Measurements from ENCODE around the gene HENMT1. TPM values are rescaled to one million over a fixed set of nuclear protein-coding genes. Genes with fewer than 3 reads are reported as not detected.
A peak's percentile ranks its signal among the peaks of the same experiment; 100 is the strongest.

HENMT1 gene
- total and polyA plus RNA-seq, 12 donors, result 0.36 to 3.0 (median 1.1) TPM

- TF ChIP-seq, protein P1, sequence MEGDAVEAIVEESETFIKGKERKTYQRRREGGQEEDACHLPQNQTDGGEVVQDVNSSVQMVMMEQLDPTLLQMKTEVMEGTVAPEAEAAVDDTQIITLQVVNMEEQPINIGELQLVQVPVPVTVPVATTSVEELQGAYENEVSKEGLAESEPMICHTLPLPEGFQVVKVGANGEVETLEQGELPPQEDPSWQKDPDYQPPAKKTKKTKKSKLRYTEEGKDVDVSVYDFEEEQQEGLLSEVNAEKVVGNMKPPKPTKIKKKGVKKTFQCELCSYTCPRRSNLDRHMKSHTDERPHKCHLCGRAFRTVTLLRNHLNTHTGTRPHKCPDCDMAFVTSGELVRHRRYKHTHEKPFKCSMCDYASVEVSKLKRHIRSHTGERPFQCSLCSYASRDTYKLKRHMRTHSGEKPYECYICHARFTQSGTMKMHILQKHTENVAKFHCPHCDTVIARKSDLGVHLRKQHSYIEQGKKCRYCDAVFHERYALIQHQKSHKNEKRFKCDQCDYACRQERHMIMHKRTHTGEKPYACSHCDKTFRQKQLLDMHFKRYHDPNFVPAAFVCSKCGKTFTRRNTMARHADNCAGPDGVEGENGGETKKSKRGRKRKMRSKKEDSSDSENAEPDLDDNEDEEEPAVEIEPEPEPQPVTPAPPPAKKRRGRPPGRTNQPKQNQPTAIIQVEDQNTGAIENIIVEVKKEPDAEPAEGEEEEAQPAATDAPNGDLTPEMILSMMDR (IDR thresholded peaks at IDR 0.05), result no peak
- peak overlapping the region in 6 of 10 donors; percentile 17 to 38 (median 28) for H3K4me3 ChIP-seq
- no peaks in the 10 kb centered on the region for H3K9me3 ChIP-seq
- no peaks in the 10 kb centered on the region for H3K27me3 ChIP-seq
- peaks cover 0 to 6% (median 0%) of the 10 kb centered on the region in 9 donors for H3K4me1 ChIP-seq
- no peak overlapping the region for H3K27ac ChIP-seq
- 62 to 75% methylated on average over 10 of the region's 10 CpGs for WGBS, 2 donors
- intact Hi-C loops (cut with DNase I), result no loop called here
- DNase-seq (no peak), ATAC-seq (peak in 1 of 8 donors; percentile 17)
- no peaks in the 10 kb centered on the region for H3K36me3 ChIP-seq
Observed at GRCh38 chr1:108679586-108680213, 18.8 kb upstream of the HENMT1 start.

DNA sequence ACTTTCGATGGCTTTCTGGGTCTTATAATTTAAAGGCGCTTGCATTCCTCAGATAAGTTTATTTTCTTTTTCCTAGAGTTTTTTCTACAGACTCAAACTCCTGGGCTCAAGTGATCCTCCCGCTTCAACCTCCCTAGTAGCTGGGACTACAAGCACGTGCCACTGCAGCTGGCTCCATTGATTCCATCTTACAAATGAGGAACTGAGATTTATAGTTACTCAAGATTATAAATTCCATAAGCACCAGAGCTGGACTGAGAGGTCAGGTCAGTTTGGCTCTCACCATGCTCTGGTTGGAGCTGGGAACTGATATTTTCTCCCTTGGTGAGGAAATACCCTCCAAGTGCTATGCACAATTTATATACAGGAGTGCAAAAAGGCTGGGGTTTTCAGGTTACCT, 17.8 kb upstream of the HENMT1 start:
- Histone ChIP-seq H3K36me3 (no peaks in the 10 kb centered on the region), H3K9me3 (no peaks in the 10 kb centered on the region), H3K27me3 (no peaks in the 10 kb centered on the region), H3K27ac (no peak overlapping the region), H3K4me3 (no peak overlapping the region), H3K4me1 (peaks cover 0 to 6% (median 0%) of the 10 kb centered on the region in 9 donors)
- no peak for DNase-seq
- ATAC-seq, result no peak
- TF ChIP-seq, protein P1 (IDR thresholded peaks at IDR 0.05), result no peak
- WGBS, 2 donors, result 85 to 90% methylated on average over 4 of the region's 4 CpGs
- intact Hi-C loops (cut with DNase I), result no loop called here

DNA sequence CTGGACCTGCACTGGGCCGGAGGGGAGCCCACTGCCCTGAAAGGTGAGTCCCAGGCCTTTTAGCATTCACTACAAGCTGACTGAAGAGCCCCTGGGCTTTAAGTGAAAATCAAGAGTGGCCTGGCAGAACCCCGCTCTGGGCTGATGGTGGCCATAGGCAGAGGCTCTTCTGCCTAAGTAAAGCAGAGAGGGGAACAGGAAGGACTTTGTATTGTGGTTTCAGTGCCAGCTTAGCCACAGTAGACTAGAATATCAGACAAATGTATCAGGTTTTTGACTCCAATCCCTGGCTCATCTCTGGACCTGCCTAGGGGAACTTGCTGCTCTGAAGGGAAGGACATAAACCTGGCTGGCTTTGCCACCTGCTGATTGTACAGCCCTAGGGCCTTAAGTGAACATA, 10.2 kb upstream of the HENMT1 start:
- Histone ChIP-seq H3K27me3 (peaks cover 0 to 5% (median 0%) of the 10 kb centered on the region in 7 donors), H3K27ac (no peak overlapping the region), H3K4me3 (no peak overlapping the region), H3K36me3 (no peaks in the 10 kb centered on the region), H3K4me1 (no peaks in the 10 kb centered on the region), H3K9me3 (no peaks in the 10 kb centered on the region)
- DNase-seq (no peak), ATAC-seq (no peak)
- intact Hi-C loops (cut with DNase I), result no loop called here
- TF ChIP-seq, protein P1 (IDR thresholded peaks at IDR 0.05), result no peak
- WGBS, 2 donors, result 93 to 94% methylated on average over 2 of the region's 2 CpGs

DNA sequence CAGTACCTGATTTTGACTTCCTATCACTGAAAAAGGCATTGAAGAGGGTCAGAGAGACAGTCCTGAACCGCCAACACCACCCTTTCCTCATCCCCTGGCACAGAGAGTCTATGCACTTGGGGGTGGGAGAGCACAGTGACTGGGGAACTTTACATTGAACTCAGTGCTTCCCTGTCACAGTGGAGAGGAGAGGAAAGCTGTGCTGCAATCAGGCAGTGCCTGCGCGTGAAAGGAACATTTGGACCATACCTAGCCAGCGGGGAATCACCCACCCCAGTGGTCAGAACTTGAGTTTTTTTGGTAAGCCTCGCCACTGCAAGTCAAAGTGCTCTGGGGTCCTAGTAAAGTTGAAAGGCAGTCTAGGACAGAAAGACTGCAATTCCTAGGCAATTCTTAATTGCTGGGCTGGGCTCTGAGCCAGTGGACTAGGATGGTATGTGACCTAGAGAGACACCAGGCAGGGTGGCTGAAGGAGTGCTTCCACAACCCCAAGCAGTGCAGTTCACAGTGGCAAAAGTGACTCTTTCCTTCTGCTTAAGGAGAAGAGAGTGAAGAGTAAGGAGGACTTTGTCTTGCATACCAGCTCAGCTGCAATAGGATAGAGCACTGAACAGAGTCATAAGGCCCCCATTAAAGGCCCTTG, 9.4 kb upstream of the HENMT1 start:
- TF ChIP-seq, protein P1 (IDR thresholded peaks at IDR 0.05), result no peak
- no peaks in the 10 kb centered on the region for H3K36me3 ChIP-seq
- intact Hi-C loops (cut with DNase I), result no loop called here
- DNase-seq (no peak), ATAC-seq (peak in 1 of 8 donors; percentile 62)
- peaks cover 0 to 5% (median 0%) of the 10 kb centered on the region in 7 donors for H3K27me3 ChIP-seq
- WGBS, 2 donors, result 79 to 90% methylated on average over 5 of the region's 5 CpGs
- no peak overlapping the region for H3K27ac ChIP-seq
- H3K4me1 ChIP-seq, result no peaks in the 10 kb centered on the region
- no peak overlapping the region for H3K4me3 ChIP-seq
- no peaks in the 10 kb centered on the region for H3K9me3 ChIP-seq

All from heart right ventricle (tissue), 16 donors.